Iris pigment epithelial cell (primary cell): ENCODE data around the gene SLTM.
"Not testable (repeated sequence)": the region's sequence is repeated elsewhere in the genome, so short reads cannot be mapped to it uniquely, and the experiment has no call there.

Experiments used
- DNase-seq: peaks from one replicate; pipeline ENCODE4 v3.0.0-alpha.2; 2011; ENCODE audit warnings: low read depth

The SLTM gene

DNA sequence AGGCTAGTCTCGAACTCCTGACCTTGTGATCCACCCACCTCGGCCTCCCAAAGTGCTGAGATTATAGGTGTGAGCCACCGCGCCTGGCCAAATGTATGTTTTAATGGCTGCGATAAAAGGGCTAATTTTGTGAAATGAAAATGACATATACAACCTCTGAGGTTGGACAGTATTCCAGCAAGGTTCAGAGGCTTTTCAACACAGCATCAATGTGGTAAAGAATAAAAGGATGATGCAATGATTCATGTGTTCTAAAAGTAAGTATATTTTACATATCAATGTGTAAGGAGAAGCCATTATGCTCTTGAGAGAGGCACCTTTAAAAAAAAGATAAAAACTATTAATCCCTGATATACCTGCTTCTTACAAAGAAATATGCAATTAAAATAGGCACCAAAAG, 6.7 kb downstream of the SLTM start:
- no peak for DNase-seq

DNA sequence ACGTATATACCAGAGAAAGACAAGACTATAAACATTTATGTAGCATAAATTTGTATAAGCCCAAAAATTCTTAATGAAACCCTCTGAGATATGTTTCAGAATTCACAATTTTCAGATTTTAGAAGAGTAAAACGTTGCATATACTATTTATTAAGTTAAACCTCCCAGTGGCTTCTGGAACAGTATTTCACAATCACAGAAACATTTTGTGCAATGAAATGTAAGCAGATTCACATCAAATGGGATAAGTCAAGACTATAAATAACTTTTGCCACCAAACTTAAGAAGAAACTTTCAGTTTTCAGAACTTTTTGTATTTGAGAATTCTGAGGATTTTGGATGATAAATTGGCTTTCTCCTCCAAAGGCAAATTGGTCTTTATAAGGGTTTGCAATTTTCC, 9.2 kb downstream of the SLTM start:
- DNase-seq = peak; percentile 84

DNA sequence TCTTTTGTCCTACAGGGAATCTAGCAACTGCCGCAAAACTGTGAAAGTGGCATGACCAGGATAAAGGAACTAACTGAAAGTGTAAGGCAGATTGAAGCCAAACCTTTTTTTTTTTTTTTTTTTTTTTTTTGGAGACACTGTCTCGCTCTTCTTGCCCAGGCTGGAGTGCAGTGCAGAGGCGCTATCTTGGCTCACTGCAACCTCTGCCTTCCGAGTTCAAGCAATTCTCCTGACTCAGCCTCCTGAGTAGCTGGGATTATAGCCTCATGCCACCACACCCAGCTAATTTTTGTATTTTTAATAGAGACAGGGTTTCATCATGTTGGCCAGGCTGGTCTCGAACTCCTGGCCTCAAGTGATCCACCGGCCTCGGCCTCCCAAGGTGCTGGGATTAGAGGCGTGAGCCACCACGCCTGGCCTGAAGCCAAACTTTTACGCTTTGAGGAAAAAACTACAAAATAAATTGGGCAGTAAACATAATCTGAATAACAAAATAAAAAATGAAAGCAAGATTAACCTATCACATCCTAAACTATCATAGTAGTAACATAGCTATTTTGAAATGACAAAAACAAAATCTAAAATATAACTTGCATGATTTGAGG, 9.7 kb downstream of the SLTM start:
- no peak for DNase-seq

DNA sequence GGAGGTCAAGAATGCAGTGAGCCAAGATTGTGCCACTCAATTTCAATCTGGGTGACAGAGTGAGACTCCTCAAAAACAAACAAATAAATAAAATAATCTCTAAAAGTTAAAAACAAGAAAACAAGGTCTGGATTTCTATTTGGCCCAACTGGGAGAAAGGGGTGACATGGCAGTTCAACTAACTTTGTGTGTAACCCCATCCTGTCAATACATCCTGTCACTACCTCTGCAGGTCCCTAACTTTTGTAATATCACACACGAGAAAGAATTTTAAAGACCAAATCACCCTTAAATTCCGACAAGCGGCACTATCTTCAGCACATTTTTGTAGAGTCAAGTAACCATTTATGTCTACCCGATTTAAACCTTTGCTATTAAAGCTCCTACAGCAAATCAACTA, 10.2 kb downstream of the SLTM start:
- no peak for DNase-seq

DNA sequence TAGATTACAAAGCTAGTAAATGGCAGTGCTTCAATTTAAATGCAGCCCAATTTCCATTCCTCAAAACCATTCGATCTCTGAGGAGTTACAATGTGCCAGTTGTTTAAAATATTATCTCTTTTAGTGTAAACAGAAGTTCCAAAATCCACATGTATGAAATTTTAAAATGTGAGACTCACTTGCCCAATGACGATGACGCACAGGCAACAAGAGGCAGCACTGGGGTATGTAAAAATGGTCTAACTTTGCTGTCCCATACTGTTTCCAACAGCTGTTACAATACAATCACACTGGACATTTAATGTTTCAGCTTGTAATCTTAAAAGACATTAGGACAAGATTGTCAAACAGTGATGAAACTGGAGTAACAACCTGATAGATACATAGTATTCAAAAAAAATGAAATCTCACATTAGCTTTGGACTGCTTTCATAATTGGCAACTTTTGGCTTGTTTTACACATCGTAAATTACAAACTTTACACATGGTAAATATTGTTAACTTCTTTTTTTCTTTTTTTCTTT, 12.2 kb downstream of the SLTM start:
- DNase-seq = no peak

DNA sequence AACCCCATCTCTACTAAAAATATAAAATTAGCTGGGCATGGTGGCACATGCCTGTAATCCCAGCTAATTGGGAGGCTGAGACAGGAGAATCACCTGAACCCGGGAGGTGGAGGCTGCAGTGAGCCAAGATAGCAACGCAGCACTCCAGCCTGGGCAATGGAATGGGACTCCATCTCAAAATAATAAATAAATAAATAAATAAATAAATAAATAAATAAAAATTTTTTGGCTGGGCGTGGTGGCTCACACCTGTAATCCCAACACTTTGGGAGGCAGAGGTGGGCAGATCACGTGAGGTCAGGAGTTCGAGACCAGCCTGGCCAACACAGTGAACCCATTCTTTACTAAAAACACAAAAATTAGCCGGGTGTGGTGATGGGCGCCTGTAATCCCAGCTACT, 13.0 kb downstream of the SLTM start:
- not testable (repeated sequence) for DNase-seq

DNA sequence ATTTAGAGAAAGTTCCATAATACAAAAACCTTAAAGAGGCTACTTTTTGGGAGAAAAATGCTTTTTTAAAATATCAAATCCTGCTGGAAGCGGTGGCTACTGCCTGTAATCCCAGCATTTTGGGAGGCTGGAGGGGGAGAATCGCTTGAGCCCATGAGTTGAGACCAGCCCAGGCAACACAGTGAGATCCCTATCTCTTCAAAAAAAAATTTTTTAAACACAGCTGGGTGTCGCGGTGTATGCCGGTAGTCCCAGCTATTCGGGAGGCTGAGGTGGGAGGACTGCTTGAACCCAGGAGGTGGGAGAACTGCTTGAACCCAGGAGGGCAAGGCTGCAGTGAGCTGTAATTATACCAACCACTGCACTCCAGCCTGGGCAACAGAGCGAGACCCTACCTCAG, 14.2 kb downstream of the SLTM start:
- no peak for DNase-seq

DNA sequence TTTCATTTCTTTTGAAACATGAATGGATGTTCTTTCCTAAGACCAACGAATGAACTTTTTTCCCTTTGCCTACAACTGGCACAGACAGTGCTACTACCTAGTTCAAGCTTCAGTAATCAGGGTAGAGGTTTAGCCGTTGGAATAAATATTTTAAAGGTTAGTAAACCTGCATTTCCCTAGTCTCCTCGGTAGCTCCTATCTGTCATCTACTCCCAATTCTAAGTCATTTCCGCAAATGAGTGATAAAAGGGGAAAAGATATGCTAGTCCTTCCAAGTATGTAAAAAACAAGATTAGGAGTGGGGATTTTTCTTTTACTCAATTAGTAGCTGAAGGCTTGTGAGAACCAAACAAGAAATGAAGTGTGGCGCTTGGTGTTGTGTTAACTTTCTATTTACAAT, 15.2 kb downstream of the SLTM start:
- no peak for DNase-seq

DNA sequence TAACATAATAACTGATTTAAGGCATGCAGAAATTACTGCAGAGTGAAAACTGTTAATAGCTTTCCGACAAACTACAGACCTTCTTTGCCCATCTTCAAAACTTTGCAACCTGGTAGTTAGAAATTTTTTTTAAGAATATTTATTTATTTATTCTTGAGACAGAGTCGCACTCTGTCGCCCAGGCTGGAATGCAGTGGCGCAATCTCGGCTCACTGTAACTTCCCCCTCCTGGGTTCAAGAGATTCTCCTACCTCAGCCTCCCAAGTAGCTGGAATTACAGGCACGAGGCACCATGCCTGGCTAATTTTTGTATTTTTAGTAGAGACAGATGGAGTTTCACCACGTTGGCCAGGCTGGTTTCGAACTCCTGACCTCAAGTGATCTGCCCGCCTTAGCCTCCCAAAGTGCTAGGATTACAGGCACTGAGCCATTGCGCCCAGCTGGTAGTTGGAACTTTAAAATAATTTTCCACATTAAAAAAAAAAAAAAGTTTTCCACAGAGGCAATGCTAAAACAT, 15.8 kb downstream of the SLTM start:
- DNase-seq = not testable (repeated sequence)

DNA sequence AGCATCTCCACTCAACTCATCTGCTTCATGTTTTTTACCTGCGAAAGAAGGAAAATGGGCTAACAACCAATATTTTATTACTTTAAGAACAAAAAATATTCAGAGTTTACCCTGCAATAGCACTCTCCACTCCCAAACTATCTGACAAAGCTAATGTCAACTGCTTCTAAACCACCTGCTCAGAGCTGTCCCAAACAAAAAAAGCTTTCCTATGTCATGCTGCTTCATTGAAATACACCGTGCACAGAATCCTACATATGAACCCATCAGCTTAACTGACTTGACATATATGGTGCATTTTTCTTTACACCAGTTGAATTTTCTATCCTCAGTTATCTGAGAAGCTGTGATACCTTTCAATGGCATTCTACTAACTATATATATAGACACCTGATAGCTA, 16.5 kb downstream of the SLTM start:
- DNase-seq = no peak

DNA sequence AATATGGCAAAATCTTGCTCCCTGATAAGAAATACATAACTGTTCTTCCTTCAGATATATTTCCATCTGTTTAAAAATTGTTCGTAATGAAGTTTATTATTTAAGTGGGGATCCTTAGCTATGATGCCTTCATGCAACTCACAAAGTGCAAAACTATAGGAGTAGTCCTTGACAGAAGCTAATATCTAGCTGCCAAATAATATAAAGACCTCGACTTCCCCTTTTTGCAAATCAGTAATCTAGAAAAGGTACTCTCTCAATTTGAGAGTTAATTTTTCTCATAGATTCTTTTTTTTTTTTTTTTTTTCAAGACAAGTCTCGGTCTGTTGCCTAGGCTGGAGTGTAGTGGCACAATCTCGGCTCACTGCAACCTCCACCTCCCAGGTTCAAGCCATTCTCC, 23.0 kb downstream of the SLTM start:
- no peak for DNase-seq

DNA sequence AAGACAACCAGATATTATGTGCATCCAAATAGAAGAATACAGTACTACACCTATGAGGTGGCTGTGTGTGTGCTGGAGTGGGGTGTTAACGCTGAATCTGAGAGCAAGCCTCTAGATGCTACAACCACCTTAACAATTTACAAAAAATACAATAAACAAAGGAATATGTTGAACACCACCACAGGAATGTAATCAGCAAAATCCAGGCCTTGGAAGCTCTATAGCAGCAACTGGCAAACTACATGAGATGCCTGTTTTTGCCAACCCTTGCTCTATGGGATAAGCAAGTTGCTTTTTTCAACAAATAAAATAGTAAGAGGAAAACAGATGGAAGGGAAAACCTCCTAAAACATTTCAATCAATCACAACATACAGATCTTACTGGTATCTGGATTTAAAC, 23.9 kb downstream of the SLTM start:
- no peak for DNase-seq

DNA sequence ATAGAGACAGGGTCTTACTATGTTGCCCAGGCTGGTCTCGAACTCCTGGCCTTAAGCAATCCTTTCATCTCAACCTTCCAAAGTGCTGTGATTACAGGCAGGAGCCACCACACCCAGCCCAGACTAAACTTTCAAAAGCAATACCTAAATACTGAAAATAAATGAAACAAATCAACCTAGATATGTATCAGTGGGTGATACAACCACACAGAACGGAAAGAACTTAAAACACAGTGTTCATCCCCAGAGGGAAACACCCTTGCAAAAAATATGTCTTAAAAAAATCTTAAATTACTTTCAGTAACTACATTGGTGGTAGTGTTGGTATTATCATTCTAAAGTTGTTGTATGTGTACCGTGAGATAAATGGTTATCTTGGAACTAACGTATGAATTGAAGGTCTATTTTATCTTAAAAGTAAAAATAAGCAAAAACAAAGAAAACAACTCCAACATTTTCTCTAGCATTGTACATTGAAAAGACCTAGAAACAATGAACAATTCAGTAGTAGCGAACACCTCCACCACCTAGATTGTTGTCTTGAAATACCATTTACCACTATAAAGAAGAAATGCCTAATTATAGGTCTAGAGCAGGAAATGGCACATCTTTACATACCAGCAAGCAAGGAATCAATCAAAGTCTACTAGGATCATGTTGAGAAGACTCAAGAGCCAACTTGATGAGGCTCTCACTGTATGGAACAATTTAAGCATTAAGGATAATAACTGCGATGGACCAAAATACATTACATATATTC, 24.7 kb downstream of the SLTM start:
- DNase-seq = no peak

DNA sequence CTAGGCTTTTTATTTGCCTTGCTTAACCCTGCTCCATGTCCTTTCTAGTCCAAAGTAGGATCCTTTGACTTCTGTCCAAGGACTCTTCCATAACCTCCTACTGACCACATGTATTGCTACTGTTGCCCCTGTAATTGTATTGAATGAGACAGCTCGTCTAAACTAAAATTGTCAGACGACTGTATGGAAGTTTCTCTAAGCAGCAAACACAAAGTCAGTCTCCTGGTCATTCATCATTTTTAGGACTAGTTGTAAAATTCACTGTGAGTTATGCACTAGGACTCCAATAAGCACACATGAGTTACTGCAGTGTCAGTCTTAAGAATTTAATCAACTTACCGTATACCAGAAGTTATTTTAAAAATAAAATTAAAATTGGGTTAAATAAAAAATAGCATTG, 32.8 kb downstream of the SLTM start:
- DNase-seq = no peak

DNA sequence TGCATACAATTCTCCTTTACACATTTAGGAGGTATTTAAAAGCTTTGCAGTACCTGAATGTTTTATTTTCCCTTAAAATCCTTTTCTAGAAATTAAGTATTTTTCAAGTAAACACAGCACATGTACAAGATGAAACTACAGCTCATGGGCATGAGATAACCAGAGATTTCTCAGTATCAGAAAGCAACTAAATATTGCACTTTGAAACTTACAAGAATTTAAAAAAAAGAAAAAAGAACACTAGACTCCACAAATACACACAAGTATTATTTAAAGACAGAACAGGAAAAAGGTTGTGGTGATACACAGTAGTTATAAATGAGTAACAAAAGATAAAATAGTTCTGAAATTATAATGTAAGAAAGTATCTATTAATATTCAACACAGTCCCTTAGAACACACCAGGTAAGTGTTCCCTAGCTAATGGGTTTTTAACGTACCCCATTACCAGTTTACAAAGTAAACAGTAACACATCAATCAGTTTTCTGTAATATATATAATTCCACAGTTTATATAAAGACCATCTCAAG, 35.3 kb downstream of the SLTM start:
- DNase-seq = no peak

DNA sequence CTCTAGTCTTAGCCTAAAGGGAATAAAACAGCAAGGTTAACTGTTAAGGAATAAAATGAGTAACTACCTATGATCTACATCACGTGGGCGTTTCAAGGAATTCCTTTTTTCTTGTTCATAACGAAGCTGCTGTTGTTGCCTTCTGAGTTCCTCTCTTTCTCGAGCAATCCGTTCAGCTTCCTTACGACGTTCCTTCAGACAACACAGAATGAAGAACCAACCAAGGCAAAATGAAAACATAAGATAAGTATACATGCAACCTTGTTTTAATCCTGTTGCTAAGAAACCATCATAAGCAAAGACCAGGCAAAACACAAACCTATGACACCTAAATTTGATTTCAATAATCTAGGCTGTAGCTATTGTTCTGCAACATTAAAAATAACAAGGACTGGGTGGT, 44.1 kb downstream of the SLTM start:
- no peak for DNase-seq

DNA sequence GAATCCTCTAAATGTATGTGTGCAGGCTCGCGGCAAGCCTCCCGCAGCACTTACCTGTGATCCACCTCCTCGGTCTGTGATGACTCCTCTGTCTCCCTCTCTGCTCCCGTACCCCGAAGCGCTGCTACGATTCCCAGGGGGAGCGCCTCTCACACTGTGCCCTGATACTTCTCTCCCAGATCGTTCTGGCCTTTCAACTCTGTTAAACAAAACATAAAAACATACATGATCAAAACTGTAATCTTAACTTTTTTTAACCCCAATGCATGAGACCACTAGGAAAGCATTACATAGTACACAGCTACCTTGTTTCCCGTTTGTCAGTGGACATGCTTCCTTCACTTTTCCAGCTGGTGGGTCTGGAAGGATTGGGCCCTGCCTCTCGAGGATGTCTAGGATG, 46.6 kb downstream of the SLTM start:
- no peak for DNase-seq

DNA sequence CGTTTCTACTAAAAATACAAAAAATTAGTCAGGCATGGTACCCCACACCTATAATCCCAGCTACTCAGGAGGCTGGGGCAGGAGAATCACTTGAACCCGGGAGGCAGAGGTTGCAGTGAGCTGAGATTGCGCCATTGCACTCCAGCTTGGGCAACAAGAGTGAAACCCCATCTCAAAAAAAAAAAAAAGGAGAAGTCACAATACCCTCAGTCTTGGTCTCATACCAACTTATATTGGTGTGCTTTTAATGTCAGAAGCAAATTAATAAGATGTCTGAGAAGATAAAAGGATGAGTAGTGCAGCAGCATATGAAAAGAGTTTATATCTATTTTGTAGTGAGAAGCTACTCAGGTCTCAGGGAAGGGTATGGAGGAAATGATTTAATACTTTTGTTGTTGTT, 49.6 kb downstream of the SLTM start:
- DNase-seq = not testable (repeated sequence)

DNA sequence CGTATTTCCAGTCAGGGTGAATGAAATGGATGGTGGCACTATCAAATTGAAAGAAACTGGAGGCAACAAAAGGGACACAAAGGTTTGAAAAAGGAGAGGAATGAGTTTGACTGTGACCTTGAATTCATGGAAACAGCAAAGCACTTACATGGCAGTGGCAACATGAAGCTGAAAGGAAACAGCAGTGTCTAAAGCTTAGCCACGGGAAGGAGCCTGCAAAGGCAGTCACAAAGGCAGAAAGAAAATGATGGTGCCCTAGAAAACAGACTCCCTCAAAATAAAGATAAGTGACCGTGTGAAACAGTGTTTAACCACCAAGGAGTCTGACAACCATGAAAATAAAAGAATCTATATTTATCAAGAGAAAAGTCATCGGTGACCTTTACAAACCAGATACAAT, 51.2 kb downstream of the SLTM start:
- DNase-seq = no peak

DNA sequence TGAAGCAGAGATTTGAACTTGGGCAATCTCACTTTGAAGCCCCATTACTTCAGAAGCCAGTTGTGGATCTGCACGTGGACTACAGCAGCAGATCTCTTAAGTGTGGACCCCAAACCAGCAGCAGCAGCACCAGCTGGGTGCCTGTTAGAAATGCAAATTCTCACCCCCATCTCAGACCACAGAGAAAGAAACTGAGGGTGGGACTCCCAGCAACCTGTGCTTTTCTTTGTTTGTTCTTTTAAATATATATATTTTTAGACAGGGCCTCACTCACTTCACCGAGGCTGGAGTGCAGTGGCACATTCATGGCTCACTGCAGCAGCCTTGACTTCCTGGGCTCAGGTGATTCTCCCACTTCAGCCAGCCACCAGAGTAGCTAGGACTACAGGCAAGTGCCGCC, 53.2 kb downstream of the SLTM start:
- no peak for DNase-seq

DNA sequence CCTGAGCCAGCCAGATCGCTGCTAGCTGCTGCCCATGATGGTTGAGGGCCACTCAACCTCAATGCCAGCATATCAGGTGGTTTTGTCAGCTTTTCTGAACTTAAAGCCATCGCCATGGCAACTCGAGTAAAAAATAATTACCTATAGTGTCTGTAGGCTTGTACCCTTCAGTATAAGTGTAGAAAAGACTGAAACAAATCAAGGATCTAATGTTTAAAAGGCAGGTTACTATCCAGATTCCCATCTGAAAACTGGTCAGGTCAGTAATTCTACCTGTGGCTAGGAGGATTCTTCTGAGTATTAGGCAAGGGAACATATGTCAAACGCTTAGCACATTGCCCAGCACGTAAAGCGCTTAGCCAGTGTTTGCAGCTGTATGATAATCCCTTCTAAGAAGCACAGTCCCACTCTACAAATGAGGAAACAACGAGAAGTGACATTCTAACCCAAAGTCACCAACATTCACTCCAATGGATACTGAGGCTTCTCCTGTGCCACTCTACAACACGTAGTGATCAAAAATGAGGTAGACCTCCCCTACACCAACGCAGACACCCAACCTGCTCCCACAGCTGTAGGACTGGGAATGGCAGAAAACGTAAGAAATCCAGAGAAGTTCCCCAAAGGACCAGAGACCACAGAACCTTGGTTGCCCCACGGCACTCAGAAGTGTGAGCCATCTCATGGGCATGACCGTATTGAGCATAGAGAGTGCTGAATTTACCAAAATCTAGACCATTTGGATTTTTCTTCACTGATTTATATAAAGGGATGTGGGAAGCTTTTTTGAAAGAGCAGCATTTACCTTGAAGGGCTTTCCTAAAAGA, 55.3 kb downstream of the SLTM start:
- DNase-seq = no peak

DNA sequence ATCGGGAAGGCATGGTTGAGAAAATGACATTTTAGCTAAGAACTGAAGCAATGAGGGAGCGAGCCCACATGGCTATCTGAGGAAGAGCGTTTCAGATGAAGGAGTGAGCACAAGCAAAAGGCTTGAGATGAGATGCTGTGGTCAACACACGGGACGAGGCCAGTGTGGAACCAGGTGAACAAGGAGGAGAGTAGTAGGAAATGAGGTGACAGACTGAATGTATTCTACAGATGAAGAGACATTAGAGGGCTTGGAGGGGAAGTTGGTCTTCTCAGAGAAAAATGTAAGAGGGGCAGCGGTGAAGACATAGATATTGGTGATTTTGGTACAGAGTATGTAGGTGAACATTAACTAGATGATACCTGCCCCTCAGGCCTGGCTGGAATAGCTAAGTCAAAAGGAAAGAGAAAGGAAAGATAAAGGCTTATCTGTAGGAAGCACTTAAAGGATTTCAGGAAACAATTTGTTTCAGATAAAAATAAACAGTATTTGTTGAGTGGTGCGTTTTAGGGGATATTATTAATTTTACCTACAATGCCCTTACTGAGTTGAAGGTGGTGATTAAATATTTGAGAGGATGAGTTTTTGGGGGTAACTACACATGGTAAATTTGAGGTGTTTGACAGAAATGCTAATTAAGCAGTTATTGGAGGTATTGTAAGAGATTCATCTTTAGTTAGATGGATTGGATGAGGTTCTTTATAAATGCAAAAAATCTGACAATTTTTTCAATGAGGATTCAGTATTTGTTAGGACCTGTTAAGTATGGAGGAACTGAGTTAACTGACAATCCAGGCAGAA, 57.0 kb downstream of the SLTM start:
- no peak for DNase-seq
